ENCODE results near the gene CMTM6.
"Not testable (repeated sequence)": the region's sequence is repeated elsewhere in the genome, so short reads cannot be mapped to it uniquely, and the experiment has no call there.

DNA sequence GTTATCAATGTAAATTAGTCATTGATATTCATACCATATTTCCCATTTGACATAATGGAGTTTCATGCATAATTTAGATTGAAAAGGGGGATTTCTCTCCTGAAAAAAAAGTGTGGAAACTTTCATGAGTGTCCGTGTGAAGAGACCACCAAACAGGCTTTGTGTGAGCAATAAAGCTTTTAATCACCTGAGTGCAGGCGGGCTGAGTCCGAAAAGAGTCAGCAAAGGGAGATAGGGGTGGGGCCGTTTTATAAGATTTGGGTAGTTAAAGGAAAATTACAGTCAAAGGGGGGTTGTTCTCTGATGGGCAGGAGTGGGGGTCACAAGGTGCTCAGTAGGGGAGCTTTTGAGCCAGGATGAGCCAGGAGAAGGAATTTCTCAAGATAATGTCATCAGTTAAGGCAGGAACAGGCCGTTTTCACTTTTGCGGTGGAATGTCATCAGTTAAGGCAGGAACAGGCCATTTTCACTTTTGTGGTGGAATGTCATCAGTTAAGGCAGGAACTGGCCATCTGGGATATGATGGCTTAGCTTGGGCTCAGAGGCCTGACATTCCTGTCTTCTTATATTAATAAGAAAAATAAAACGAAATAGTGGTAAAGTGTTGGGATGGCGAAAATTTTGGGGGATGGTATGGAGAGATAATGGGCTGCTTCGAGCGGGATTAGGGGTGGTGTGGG is 41.7 kb downstream of the CMTM6 start:
- TF ChIP-seq, protein P1, sequence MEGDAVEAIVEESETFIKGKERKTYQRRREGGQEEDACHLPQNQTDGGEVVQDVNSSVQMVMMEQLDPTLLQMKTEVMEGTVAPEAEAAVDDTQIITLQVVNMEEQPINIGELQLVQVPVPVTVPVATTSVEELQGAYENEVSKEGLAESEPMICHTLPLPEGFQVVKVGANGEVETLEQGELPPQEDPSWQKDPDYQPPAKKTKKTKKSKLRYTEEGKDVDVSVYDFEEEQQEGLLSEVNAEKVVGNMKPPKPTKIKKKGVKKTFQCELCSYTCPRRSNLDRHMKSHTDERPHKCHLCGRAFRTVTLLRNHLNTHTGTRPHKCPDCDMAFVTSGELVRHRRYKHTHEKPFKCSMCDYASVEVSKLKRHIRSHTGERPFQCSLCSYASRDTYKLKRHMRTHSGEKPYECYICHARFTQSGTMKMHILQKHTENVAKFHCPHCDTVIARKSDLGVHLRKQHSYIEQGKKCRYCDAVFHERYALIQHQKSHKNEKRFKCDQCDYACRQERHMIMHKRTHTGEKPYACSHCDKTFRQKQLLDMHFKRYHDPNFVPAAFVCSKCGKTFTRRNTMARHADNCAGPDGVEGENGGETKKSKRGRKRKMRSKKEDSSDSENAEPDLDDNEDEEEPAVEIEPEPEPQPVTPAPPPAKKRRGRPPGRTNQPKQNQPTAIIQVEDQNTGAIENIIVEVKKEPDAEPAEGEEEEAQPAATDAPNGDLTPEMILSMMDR (IDR thresholded peaks at IDR 0.05; ENCODE audit: low read length) = not testable (repeated sequence)
- not testable (repeated sequence) for TF ChIP-seq EZH2 (IDR thresholded peaks at IDR 0.05; ENCODE audit: borderline replicate concordance, low read length)
